ENCODE measurements around the gene GPR68. TPM values are rescaled to one million over a fixed set of nuclear protein-coding genes. Genes with fewer than 3 reads are reported as not detected.

The GPR68 gene
- polyA plus RNA-seq, 1 donor (not counting 4 experiments of a cell fraction or from before 2014, with no cell fraction given) = 1.2 TPM

DNA sequence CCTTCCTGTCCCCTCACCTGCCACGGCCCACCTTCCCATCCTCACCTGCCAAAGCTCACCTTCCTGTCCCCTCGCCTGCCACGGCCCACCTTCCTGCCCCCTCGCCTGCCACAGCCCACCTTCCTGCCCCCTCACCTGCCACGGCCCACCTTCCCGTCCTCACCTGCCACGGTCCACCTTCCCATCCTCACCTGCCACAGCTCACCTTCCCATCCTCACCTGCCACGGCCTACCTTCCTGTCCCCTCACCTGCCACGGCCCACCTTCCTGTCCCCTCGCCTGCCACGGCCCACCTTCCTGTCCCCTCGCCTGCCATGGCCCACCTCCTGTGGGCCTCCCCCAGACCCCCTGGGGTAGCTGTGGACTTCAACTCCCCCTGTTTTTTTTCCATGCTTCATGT is 48.8 kb upstream of the GPR68 start:
- FAIRE-seq (no peak), DNase-seq (ENCODE audit: low read depth, low spot score) (no peak)
- dilution Hi-C loops (cut with MboI; ENCODE audit: extremely low pct_ligation_motif_present, low sequenced_read_pairs) = loop anchor here (25.0 kb wide), 2 partner anchors 131 to 381 kb away; no protein-coding TSS in a partner anchor
- Histone ChIP-seq H3K4me1 (ENCODE audit: control insufficient read depth, extremely low read depth, insufficient read depth, low read length) (no peaks in the 10 kb centered on the region), H3K27me3 (ENCODE audit: control insufficient read depth, extremely low read depth, insufficient read depth, low read length) (no peaks in the 10 kb centered on the region), H3K4me3 (ENCODE audit: control insufficient read depth in 2 of 3, extremely low read depth in 1 of 3, insufficient read depth in 2 of 3, low read depth in 1 of 3, low read length in 3 of 3) (no peak overlapping the region), H3K36me3 (ENCODE audit: control insufficient read depth in 2 of 2, extremely low read depth in 1 of 2, insufficient read depth in 2 of 2, low read length in 2 of 2) (peaks cover 0 to 3% of the 10 kb centered on the region in 2 experiments), H3K9ac (ENCODE audit: control insufficient read depth, extremely low read depth, insufficient read depth, low read length) (no peak overlapping the region), H2AFZ (ENCODE audit: control insufficient read depth, low read length) (no peak overlapping the region), H4K20me1 (ENCODE audit: control insufficient read depth, extremely low read depth, insufficient read depth, low read length) (no peaks in the 10 kb centered on the region), H3K9me3 (ENCODE audit: control insufficient read depth, low read depth, low read length) (no peaks in the 10 kb centered on the region), H3K27ac (ENCODE audit: control insufficient read depth, insufficient read depth, low read length) (no peak overlapping the region), H3K79me2 (ENCODE audit: control insufficient read depth, insufficient read depth, low read length) (no peaks in the 10 kb centered on the region), H3K9me1 (ENCODE audit: control insufficient read depth, extremely low read depth, insufficient read depth, low read length) (no peaks in the 10 kb centered on the region), H3K4me2 (ENCODE audit: control insufficient read depth, extremely low read depth, insufficient read depth, low read depth, low read length) (no peak overlapping the region)
- no peak for TF ChIP-seq EZH2 (IDR thresholded peaks at IDR 0.05; ENCODE audit: low read length)

DNA sequence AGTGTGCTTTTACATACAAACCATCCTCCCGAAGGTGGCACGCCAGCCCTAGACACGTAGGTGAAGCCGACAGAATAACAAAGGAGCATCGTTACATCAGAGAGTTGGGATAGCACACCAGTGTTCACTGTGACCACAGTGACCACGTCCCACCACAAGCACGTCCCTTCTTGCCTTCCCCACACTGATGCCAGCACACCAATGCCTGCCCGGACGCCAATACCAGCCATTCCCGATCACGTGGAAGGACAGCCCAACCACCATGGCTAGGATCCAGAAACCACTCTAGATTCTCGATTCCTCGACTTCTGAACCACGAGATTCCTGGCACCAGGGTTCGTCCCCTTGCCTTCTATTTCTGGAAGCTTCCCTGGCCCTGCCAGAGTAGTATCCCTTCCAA is 48.0 kb upstream of the GPR68 start:
- Histone ChIP-seq H3K4me1 (ENCODE audit: control insufficient read depth, extremely low read depth, insufficient read depth, low read length) (no peaks in the 10 kb centered on the region), H3K4me3 (ENCODE audit: control insufficient read depth in 2 of 3, extremely low read depth in 1 of 3, insufficient read depth in 2 of 3, low read depth in 1 of 3, low read length in 3 of 3) (no peak overlapping the region), H4K20me1 (ENCODE audit: control insufficient read depth, extremely low read depth, insufficient read depth, low read length) (no peaks in the 10 kb centered on the region), H3K9me3 (ENCODE audit: control insufficient read depth, low read depth, low read length) (no peaks in the 10 kb centered on the region), H3K27ac (ENCODE audit: control insufficient read depth, insufficient read depth, low read length) (no peak overlapping the region), H3K9ac (ENCODE audit: control insufficient read depth, extremely low read depth, insufficient read depth, low read length) (no peak overlapping the region), H2AFZ (ENCODE audit: control insufficient read depth, low read length) (no peak overlapping the region), H3K79me2 (ENCODE audit: control insufficient read depth, insufficient read depth, low read length) (no peaks in the 10 kb centered on the region), H3K36me3 (ENCODE audit: control insufficient read depth in 2 of 2, extremely low read depth in 1 of 2, insufficient read depth in 2 of 2, low read length in 2 of 2) (peaks cover 0 to 3% of the 10 kb centered on the region in 2 experiments), H3K4me2 (ENCODE audit: control insufficient read depth, extremely low read depth, insufficient read depth, low read depth, low read length) (no peak overlapping the region), H3K9me1 (ENCODE audit: control insufficient read depth, extremely low read depth, insufficient read depth, low read length) (no peaks in the 10 kb centered on the region), H3K27me3 (ENCODE audit: control insufficient read depth, extremely low read depth, insufficient read depth, low read length) (no peaks in the 10 kb centered on the region)
- FAIRE-seq (no peak), DNase-seq (ENCODE audit: low read depth, low spot score) (no peak)
- TF ChIP-seq CTCF (optimal IDR thresholded peaks at IDR 0.05 in 1 of 3, IDR thresholded peaks at IDR 0.05 in 1 of 3, conservative IDR thresholded peaks at IDR 0.05 in 1 of 3; ENCODE audit: extremely low read depth in 1 of 3, insufficient read depth in 2 of 3, low read length in 3 of 3) (no peak), EZH2 (IDR thresholded peaks at IDR 0.05; ENCODE audit: low read length) (no peak)
- dilution Hi-C loops (cut with MboI; ENCODE audit: extremely low pct_ligation_motif_present, low sequenced_read_pairs) = loop anchor here (25.0 kb wide), 2 partner anchors 130 to 380 kb away; no protein-coding TSS in a partner anchor

Measured in keratinocyte (primary cell).